GM12891 (cell line): ENCODE data around the gene BTG4.

Experiments used
- DNase-seq: peaks from one replicate; pipeline ENCODE4 v3.0.0; 2011; ENCODE audit warnings: low spot score; ENCODE audit not compliant: insufficient read length
- FAIRE-seq: peaks from 2 replicates; lab custom pipeline; 2011; peaks lifted over from hg19 to GRCh38; lab: Jason Lieb, UNC
- PAX5 ChIP-seq: IDR thresholded peaks from 2 replicates; pipeline ENCODE4 v1.6.1; 2011; ENCODE audit warnings: low read length, moderate library complexity, mild to moderate bottlenecking; ENCODE audit not compliant: insufficient read depth, severe bottlenecking
- POLR2A ChIP-seq: IDR thresholded peaks from 2 replicates; pipeline ENCODE4 v1.6.1; 2011; ENCODE audit warnings: low read depth, low read length, control low read depth
- POLR2AphosphoS5 ChIP-seq: IDR thresholded peaks from 2 replicates; pipeline ENCODE4 v1.6.1; 2011; ENCODE audit warnings: low read depth, low read length, control low read depth
- POU2F2 ChIP-seq: IDR thresholded peaks from 2 replicates; pipeline ENCODE4 v1.6.1; 2011; ENCODE audit warnings: low read depth, mild to moderate bottlenecking, control low read depth, low read length, moderate library complexity
- SPI1 ChIP-seq: IDR thresholded peaks from 2 replicates; pipeline ENCODE4 v1.6.1; 2011; ENCODE audit warnings: low read depth, low read length, control low read depth
- TAF1 ChIP-seq: IDR thresholded peaks from 2 replicates; pipeline ENCODE4 v1.6.1; 2011; ENCODE audit warnings: low read depth, low read length, control low read depth

BTG4 gene

DNA sequence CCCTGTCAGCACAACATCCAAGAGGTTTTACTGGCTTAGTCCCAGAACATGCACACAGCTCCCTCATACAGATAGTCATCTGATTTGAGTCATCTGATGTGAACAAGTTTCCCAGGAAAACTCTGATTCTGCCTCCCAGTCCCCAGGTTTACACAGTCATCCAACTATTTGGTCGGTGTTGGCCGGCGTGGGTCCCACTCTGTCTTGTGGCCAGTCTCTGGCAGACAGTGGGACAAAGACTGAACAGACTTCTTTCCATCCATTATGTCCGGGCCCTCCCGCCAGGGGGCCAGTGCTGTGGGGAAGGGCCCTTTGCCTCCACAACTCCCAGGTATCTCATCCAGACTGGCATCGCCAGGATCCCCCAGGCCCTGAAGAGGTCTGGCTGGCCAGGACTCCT is 60.0 kb downstream of the BTG4 start:
- DNase-seq (no peak), FAIRE-seq (no peak)
- TF ChIP-seq SPI1, result no peak
- no peak for TF ChIP-seq POU2F2
- no peak for TF ChIP-seq PAX5
- TF ChIP-seq POLR2A, result no peak
- no peak for TF ChIP-seq TAF1
- no peak for TF ChIP-seq POLR2AphosphoS5

DNA sequence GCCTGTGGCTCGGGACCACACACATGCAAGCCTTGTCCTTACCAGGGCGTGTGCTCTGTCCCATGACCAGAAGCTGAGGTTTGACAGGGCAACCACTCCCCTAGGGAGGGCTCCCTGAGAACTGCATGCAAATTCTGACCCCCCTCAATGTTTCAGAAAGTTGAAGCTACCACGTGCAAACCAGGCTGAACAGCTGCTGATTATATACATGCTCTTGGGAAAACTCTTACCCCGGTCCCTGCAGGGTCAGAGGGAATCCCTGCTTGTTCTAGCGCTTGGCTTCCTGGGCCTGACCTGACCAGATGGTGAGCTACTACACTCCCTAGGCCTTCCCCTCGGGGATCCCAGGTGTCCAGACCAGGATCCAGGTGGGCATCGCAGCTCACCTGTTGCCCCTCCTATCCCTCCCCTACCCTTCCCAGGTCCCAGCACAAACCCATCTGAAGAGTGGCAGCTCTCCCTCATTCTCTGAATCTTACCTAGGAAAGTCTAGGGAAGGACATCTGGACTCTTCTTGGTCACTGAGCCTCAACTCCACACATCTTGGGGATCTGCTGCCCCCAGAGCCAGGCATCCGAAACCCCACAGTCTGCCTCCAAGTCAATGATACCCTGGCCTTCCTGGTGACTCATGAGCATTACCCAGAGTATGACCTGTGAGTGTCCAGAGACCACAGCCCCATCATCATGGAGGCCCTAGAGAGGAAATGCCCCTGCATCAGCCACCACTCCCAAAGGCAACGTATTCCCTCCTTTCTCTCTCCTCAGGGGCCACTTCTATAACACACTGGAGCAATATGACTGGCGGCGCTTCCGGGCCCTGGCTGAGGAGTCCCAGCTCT is 61.5 kb downstream of the BTG4 start:
- FAIRE-seq, result peak; percentile 91
- TF ChIP-seq POLR2AphosphoS5 (no peak), PAX5 (peak; percentile 13), POU2F2 (peak; percentile 90; the same call in 1 of the 2 replicates), POLR2A (no peak), TAF1 (peak; percentile 44; the same call in 1 of the 2 replicates), SPI1 (no peak)
- DNase-seq, result peak; percentile 47

DNA sequence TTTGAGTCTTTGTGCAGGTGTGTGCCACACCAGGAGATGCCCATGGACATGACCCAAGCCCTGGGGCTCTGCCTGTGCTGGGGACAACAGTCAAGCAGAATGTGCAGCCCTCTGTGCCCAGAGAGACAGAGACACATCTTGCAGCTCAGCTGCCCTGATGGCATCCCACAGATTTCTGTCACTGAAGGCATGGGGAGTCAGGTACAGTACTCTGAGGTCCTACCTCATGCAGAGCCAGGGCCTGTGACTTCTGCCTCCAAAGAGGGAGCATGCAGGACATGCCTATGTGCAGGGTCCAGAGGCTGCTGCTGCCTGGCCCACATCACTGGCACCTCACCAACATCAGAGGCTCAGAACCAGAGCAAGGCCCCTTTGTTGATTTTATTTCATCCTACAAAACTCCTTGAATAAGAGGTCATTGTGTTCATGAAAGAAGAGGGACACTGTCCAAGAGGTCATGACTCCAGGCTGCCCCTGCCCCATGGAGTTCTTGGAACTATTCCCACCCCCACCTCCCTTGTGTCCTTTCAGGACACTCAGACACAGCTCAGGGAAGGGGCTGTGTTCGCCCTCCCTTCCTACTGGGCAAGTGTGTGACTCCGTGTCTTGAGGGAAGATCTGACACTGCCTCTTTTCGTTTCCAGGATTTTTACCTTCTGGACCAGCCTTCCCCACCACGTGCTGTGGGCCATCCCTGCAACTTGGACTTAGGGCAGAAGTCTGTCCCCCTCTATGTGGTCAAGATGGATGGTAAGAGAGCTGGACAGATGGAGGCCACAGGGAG is 62.3 kb downstream of the BTG4 start:
- DNase-seq, result no peak
- TF ChIP-seq TAF1 (no peak), SPI1 (no peak), POLR2AphosphoS5 (no peak), POLR2A (no peak), POU2F2 (no peak), PAX5 (no peak)
- no peak for FAIRE-seq

DNA sequence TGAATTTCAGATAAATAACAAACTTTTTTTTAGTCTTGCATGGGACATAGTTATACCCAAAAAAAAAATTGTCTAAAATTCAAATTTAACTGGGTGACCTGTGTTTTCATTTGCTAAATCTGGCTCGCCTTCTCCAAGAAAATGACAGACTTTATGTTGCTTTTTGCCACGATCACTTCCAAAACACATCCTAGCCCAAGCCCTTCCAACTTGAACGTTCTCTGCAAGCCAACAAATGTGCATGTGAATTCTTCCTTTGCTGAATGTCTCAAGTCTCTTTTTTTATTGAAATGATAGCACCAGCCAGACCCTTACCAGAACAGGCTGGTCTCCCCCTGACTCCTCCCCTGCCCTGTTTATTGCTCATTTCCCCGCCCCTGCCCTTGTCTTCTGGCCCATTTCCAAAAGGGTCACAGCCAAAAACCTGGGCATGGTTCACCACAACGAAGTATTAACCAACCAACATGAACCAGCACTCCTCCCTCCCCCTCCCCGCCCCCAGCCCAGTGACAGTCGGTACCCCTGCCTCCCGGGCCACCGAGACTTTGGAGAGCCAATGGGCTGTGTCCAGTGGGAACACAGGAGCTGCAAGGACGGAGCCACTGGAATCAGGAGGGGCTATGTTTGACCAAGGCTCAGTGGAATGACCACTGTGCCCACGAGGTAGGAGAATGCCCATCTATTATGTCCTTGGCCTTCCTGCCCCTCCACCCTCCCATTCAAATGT is 63.2 kb downstream of the BTG4 start:
- FAIRE-seq, result no peak
- TF ChIP-seq TAF1 (no peak), SPI1 (no peak), PAX5 (no peak), POLR2AphosphoS5 (no peak), POLR2A (no peak), POU2F2 (no peak)
- DNase-seq, result no peak

DNA sequence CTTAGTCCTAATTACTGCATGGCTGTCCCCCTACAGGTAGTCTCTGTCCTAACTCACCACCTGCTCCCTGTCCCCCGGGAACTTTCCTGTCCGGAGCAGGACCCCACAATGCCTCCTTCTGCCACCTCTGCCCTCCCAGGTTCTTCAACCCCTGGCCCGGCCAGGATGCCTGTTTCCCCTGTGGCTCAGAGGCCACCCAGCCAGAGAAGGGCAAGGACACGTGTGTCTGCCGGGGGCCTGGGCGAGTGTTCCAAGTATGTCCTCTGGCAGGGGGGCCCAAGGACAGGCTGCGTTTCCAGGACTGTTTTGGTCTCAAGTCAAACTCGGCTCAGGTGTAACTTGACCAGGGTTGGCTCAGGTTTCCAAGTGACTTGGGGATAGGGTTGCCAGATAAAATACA is 63.8 kb downstream of the BTG4 start:
- FAIRE-seq, result no peak
- DNase-seq, result no peak
- no peak for TF ChIP-seq POU2F2
- TF ChIP-seq TAF1, result no peak
- TF ChIP-seq PAX5, result no peak
- TF ChIP-seq SPI1, result no peak
- TF ChIP-seq POLR2A, result no peak
- TF ChIP-seq POLR2AphosphoS5, result no peak

DNA sequence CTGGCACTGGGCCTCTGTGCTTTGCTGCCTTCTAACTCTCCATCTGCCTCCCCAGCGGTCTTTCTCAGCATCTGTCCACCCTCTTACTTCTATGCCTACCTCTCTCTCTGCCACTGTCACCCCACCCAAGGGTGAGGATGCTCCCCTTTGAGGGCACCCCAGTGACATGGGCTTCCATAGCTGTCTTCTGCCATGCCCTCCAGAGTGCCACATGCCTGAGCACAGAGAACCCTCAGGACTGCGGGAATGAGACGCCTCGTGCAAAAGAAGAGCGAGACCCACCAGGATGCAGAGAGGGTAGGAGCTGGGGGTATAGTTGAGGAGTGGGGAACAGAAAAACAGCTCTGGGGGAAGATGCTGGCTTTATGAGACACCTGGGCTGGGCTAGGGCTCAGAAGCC is 64.3 kb downstream of the BTG4 start:
- FAIRE-seq (no peak), DNase-seq (no peak)
- TF ChIP-seq POLR2A (no peak), PAX5 (no peak), SPI1 (no peak), POLR2AphosphoS5 (no peak), TAF1 (no peak)

DNA sequence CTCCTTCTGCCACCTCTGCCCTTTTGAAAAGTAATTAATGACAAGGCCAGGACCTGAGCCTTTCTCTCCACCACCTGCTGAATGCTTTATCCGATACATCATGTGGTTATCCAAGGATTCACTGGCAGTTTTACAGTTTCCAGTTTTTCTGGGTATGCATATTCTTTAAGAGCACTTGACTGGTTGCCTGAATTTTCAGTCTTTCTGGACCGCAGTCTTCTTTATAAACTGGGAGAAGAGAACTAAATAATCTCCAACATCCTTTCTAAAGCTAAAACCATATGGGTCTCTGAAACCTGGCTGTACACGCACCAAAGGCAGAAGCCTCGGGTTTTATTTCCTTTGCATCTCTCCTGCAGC is 65.1 kb downstream of the BTG4 start:
- no peak for TF ChIP-seq PAX5
- no peak for TF ChIP-seq TAF1
- TF ChIP-seq POU2F2, result no peak
- no peak for TF ChIP-seq POLR2AphosphoS5
- TF ChIP-seq SPI1, result no peak
- TF ChIP-seq POLR2A, result no peak
- no peak for DNase-seq
- no peak for FAIRE-seq

DNA sequence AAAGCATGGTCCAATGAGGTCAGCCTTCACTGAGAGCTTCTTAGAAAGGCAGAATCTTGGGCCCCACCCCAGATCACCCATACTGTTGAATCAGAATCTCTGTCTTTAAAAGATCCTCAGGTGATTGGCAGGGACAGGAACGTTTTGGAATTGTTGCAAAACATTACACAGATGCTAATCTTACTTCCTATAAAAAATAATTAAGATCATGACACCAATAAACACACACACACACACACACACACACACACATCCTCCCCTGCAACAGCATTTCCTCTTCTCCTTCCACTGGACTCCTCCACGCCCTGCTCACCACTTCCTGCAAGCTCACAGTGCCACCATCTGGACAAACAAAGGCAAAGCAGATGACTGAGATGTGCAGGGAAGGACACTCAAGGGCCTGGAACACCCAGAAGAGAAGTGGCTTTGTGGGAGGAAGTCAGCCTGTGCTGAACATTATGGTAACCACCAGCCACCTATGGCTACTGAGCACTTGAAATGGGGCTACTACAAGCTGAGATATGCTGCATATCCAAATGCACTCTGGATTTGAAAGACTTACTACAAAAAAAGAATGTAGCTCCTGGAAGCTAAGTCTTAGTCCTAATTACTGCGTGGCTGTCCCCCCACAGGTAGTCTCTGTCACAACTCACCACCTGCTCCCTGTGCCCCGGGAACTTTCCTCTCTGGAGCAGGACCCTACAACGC is 65.6 kb downstream of the BTG4 start:
- DNase-seq (peak; percentile 75), FAIRE-seq (peak; percentile 99)
- TF ChIP-seq POU2F2 (no peak), SPI1 (peak; percentile 72), PAX5 (no peak), TAF1 (no peak), POLR2A (no peak), POLR2AphosphoS5 (no peak)

DNA sequence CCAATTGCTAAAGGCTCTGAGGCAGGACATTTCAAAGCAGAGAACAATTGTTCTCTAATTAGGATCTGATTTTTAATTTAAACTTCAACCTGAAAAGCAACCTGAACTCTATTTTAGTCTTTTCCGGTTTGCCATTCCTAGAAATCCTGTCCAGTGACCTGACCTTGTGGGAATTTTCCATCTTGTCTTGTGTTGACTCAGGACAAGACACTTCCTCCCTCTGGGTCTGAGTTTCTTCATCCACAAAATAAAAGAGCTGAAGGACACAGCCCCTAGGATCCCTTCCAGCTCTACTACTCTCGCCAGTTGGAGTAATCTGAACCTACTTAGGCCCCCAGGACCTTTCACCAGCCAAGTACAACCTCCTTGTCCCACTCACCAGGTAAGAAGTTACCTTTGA is 66.6 kb downstream of the BTG4 start:
- DNase-seq, result no peak
- TF ChIP-seq TAF1 (no peak), POLR2A (no peak), PAX5 (no peak), POLR2AphosphoS5 (no peak), SPI1 (no peak), POU2F2 (no peak)
- no peak for FAIRE-seq
